Lung microvascular endothelial cell (primary cell): ENCODE results near the gene L3MBTL2. TPM values are rescaled to one million over a fixed set of nuclear protein-coding genes. Genes with fewer than 3 reads are reported as not detected.

Source experiments
- DNase-seq, 2 donors: peaks; one replicate each; pipeline versions ENCODE4 v3.0.0 to v3.0.0-alpha.2; 2010; ENCODE audit warnings: low read depth in 2 of 2
- total RNA-seq: library from RNA; depleted of rRNA; stranded (reverse); fragments of >200 nt; gene quantifications from 2 replicates; pipeline ENCODE4 v1.2.1, GENCODE V29; 2014

Gene L3MBTL2
- total RNA-seq, 1 donor from 2014 or later = 21.6 TPM

DNA sequence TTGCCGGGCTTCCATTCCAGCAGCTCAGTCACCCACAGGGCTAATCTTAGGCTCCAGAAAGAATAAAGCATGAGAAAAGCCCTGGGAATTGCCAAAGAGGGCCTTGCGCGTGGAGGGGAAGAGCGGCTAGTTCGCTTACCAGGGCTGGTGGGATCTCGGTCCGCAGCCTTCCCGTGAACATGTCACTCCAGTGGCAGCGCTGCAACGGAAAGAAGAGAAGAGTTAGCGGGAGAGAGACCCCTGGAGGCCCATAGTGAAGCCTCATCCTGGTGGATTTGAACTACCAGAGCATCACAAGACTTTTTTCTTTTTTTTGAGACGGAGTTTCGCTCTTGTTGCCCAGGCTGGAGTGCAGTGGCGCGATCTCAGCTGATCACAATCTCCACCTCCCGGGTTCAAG is 62.8 kb downstream of the L3MBTL2 start:
- no peak for DNase-seq

DNA sequence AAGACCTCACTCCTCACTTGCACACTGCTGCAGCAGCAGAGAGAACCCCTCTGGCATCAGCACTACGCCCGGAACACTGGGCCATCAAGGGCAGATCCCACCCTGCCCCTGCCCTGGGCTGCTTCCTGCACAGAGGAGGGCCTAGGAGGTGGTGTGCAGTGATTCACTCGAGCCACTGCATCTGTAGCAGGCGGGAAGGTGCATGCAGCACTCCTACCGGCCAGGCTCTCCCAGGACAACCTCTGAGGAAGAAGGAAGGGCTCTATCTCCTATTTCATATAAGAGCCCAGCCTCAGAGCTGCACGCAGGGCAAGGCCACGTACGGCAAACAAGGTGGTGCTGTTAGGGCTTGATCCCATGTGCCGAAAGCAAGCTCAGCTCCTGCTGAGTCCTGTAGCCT is 66.7 kb downstream of the L3MBTL2 start:
- no peak for DNase-seq

DNA sequence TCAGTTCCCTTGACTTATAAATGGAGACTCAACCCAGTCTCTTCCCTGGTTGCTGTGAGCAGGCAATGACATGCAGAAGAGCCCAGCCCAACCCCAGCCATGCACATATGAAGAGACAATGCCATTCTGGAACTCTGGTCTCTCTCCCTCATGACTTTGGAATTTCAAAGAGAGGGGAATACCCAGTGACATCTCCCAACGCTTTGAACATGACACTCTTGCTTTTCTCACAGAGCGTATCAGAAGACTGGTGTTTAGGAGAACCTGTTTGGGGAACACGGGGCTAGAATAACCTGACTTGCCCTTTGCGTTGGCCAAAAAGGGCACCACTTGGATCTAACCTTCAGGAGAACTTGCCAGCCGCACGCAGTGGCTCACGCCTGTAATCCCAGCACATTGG is 68.0 kb downstream of the L3MBTL2 start:
- DNase-seq = no peak

DNA sequence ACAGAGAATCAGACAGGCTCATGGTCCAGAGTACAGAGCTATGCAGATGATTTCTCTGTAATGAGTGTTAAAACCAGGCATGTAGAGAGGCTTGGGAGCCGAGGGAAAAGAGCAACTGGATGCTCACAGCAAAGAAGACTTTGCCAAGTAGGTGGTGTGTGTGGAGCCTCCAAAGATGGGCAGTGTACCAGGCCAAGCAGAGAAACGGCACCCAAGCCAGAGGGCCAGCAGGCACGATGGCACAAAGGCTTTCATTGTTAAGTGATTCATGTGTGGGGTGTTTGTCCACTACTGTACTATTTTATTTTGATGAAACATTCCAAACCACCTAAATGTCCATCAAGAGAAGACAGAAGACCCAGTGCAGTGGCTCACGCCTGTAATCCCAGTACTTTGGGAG is 69.7 kb downstream of the L3MBTL2 start:
- DNase-seq = no peak

DNA sequence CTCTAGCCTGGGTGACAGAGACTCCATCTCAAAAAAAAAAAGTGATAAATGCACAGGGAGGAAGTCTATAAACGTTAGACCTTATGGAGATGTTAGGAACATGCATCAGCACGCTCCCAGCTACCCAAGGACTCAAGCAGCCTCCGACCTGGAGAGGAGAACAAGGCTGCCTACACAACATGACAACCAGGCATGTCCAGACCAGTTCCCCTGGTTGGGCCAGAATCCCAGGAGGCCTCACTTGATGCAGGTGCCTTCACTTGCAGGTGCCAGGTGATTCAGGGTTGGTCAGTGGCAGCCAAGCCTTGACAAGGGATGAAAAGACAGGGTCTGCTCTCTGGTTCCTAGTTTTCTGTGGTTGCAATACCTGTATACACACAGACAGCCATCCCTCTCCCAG is 75.0 kb downstream of the L3MBTL2 start:
- DNase-seq = no peak

DNA sequence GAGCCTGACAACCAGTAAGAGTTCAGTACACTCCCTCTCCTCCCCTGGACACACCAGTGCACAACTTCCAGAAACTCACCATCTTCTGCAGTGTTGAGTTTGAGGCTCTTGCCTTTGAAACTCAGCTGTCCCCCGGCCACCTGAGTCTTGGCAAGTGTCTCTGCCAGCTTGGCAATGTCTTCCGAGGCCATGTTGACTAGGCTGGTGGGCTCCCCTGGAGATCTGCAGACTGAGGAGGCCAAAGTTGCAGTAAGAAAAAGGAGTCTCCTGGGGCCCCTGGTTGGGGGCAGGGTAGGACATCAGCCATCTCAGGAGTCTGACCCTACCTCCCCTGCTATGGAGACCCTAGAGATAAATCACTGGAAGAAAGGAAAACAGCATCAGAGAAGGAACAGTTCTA is 75.7 kb downstream of the L3MBTL2 start:
- DNase-seq = no peak

Other genes with a start within 250 kb of the L3MBTL2 start
- 20.9 and 33.7 TPM in 2 replicates for gene EP300, start 112.7 kb upstream of the L3MBTL2 start, total RNA-seq
- gene CHADL, start 35.6 kb downstream of the L3MBTL2 start, total RNA-seq = 0.44 and 0.60 TPM in 2 replicates
- gene RANGAP1, start 80.9 kb downstream of the L3MBTL2 start, total RNA-seq = 58.2 and 73.0 TPM in 2 replicates
- gene ZC3H7B, start 96.2 kb downstream of the L3MBTL2 start, total RNA-seq = 34.9 and 53.6 TPM in 2 replicates
- 2.6 and 3.6 TPM in 2 replicates for gene TEF, start 176.6 kb downstream of the L3MBTL2 start, total RNA-seq
- gene TOB2, start 241.5 kb downstream of the L3MBTL2 start, total RNA-seq = 11.6 and 16.5 TPM in 2 replicates